ENCODE results near the gene GRID1.

- TF ChIP-seq CHD4 (IDR thresholded peaks at IDR 0.05) (no peak), PAX5 (IDR thresholded peaks at IDR 0.05; ENCODE audit: borderline replicate concordance, low read depth, low read length) (no peak), HSF1 (IDR thresholded peaks at IDR 0.05; ENCODE audit: low read depth, low read length) (no peak), POLR2AphosphoS2 (IDR thresholded peaks at IDR 0.05; ENCODE audit: low read depth, low read length) (no peak), SRF (IDR thresholded peaks at IDR 0.05; ENCODE audit: low read depth in 2 of 2, low read length in 2 of 2) (no peak), MAX (IDR thresholded peaks at IDR 0.05; ENCODE audit: low read depth, low read length) (no peak), CTCF (IDR thresholded peaks at IDR 0.05 in 2 of 3, conservative IDR thresholded peaks at IDR 0.05 in 1 of 3; ENCODE audit: control insufficient read depth in 2 of 3, extremely low read depth in 1 of 3, insufficient read depth in 1 of 3, low read depth in 3 of 3, low read length in 3 of 3) (no peak), POLR2A (IDR thresholded peaks at IDR 0.05; ENCODE audit: low read depth, low read length) (no peak), NFYB (IDR thresholded peaks at IDR 0.05; ENCODE audit: insufficient read depth, low read depth, low read length) (no peak), BACH1 (IDR thresholded peaks at IDR 0.05; ENCODE audit: borderline replicate concordance) (no peak), HDAC6 (IDR thresholded peaks at IDR 0.05; ENCODE audit: unreplicated experiment) (no peak), PAX8 (IDR thresholded peaks at IDR 0.05) (no peak), BRCA1 (IDR thresholded peaks at IDR 0.05; ENCODE audit: low read depth, low read length) (no peak)
Measured at GRCh38 chr10:86162696-86163400, 203.7 kb downstream of the GRID1 start.
